SIG-M5 (cell line): ENCODE data around the gene LIMS2.

Experiments used
- DNase-seq: peaks from one replicate; lab custom pipeline; 2025; lab: John Stamatoyannopoulos, UW

The LIMS2 gene

GRCh38 chr2:127674241-127675209 lies 805 bp downstream of the LIMS2 start:
- DNase-seq = no peak

- DNase-seq = no peak
Measured at GRCh38 chr2:127673291-127674069, 1.9 kb downstream of the LIMS2 start.

- DNase-seq = no peak
Measured at GRCh38 chr2:127672341-127673224, 2.7 kb downstream of the LIMS2 start.

GRCh38 chr2:127671557-127672302 lies 3.6 kb downstream of the LIMS2 start:
- DNase-seq = no peak

GRCh38 chr2:127670957-127671290 lies 4.4 kb downstream of the LIMS2 start:
- DNase-seq = no peak

- DNase-seq = no peak
Measured at GRCh38 chr2:127670055-127670956, 5.0 kb downstream of the LIMS2 start.

GRCh38 chr2:127669056-127669455 lies 6.3 kb downstream of the LIMS2 start:
- DNase-seq = no peak

- DNase-seq = no peak
Measured at GRCh38 chr2:127665267-127665893, 9.9 kb downstream of the LIMS2 start.

- no peak for DNase-seq
Measured at GRCh38 chr2:127664895-127665225, 10.5 kb downstream of the LIMS2 start.

- no peak for DNase-seq
Measured at GRCh38 chr2:127664065-127664894, 11.1 kb downstream of the LIMS2 start.

- DNase-seq = no peak
Measured at GRCh38 chr2:127663566-127664064, 11.7 kb downstream of the LIMS2 start.

- DNase-seq = no peak
Measured at GRCh38 chr2:127662937-127663565, 12.3 kb downstream of the LIMS2 start.

- no peak for DNase-seq
Measured at GRCh38 chr2:127661949-127662510, 13.3 kb downstream of the LIMS2 start.

- no peak for DNase-seq
Measured at GRCh38 chr2:127661072-127661649, 14.2 kb downstream of the LIMS2 start.

- no peak for DNase-seq
Measured at GRCh38 chr2:127660291-127660578, 15.1 kb downstream of the LIMS2 start.

GRCh38 chr2:127659408-127660290 lies 15.7 kb downstream of the LIMS2 start:
- DNase-seq = no peak
